HepG2 (cell line): ENCODE results near the gene KIF22. TPM values are rescaled to one million over a fixed set of nuclear protein-coding genes. Genes with fewer than 3 reads are reported as not detected.
A peak's percentile ranks its signal among the peaks of the same experiment; 100 is the strongest.

Source experiments
- AHR ChIP-seq: IDR thresholded peaks from 2 replicates; pipeline ENCODE4 v1.6.1; 2018; ENCODE audit warnings: missing genetic modification reagents, missing compliant biosample characterization
- ARNT ChIP-seq: fragments of 450-650 bp; IDR thresholded peaks from 2 replicates; pipeline ENCODE4 v1.6.1; 2017
- ATF7 ChIP-seq, 2 experiments: fragments of 450-650 bp in 1 of 2; sonication (generic) in 1 of 2; formaldehyde crosslinking in 1 of 2; IDR thresholded peaks; 2 replicates each; pipeline versions ENCODE4 v1.4.0 to v1.6.1; 2016 to 2020; ENCODE audit warnings: antibody characterized with exemption in 1 of 2, mild to moderate bottlenecking in 1 of 2, missing genetic modification reagents in 1 of 2
- GRHL1 ChIP-seq: sonication (generic); formaldehyde crosslinking; conservative IDR thresholded peaks from 2 replicates; pipeline ENCODE4 v1.8.0; 2022; ENCODE audit warnings: missing genetic modification reagents
- ISL2 ChIP-seq: sonication (generic); formaldehyde crosslinking; IDR thresholded peaks from 2 replicates; pipeline ENCODE4 v1.5.0; 2020; ENCODE audit warnings: missing genetic modification reagents
- JUN ChIP-seq: sonication (generic); formaldehyde crosslinking; IDR thresholded peaks from 2 replicates; pipeline ENCODE4 v1.4.0; 2020; ENCODE audit warnings: mild to moderate bottlenecking, missing genetic modification reagents
- KLF9 ChIP-seq: IDR thresholded peaks from 2 replicates; pipeline ENCODE4 v1.6.1; 2016; ENCODE audit warnings: low read depth
- LRRFIP1 ChIP-seq: sonication (generic); formaldehyde crosslinking; conservative IDR thresholded peaks from 2 replicates; pipeline ENCODE4 v1.4.0; 2020; ENCODE audit warnings: missing genetic modification reagents
- MAFK ChIP-seq, 2 experiments: IDR thresholded peaks in 1 of 2; conservative IDR thresholded peaks in 1 of 2; 2 replicates each; pipeline ENCODE4 v1.6.1; 2011; ENCODE audit warnings: improper control_type of control experiment in 2 of 2, low read length in 2 of 2
- MEF2D ChIP-seq: sonication (generic); formaldehyde crosslinking; IDR thresholded peaks from 2 replicates; pipeline ENCODE4 v1.5.1; 2020; ENCODE audit warnings: mild to moderate bottlenecking, missing genetic modification reagents
- MEIS1 ChIP-seq: sonication (generic); formaldehyde crosslinking; IDR thresholded peaks from 2 replicates; pipeline ENCODE4 v1.9.0; 2021; ENCODE audit warnings: mild to moderate bottlenecking, missing genetic modification reagents, moderate library complexity, borderline replicate concordance
- NCOR1 ChIP-seq: fragments of 200-600 bp; sonication (generic); IDR thresholded peaks from 2 replicates; pipeline ENCODE4 v1.7.0; 2017; ENCODE audit warnings: antibody characterized with exemption, low read length, borderline replicate concordance
- RAD51 ChIP-seq: fragments of 450-650 bp; IDR thresholded peaks from 2 replicates; pipeline ENCODE4 v1.6.1; 2016; ENCODE audit warnings: borderline replicate concordance
- RARG ChIP-seq: sonication (generic); formaldehyde crosslinking; IDR thresholded peaks from 2 replicates; pipeline ENCODE4 v1.4.0; 2020; ENCODE audit warnings: low read depth, mild to moderate bottlenecking, missing genetic modification reagents
- RNF2 ChIP-seq: fragments of 450-650 bp; conservative IDR thresholded peaks from 2 replicates; pipeline ENCODE4 v1.6.1; 2016; ENCODE audit warnings: low read depth
- RXRA ChIP-seq: sonication (generic); formaldehyde crosslinking; IDR thresholded peaks from 2 replicates; pipeline ENCODE4 v1.5.1; 2020; ENCODE audit warnings: missing genetic modification reagents
- SP1 ChIP-seq, 2 experiments: fragments of 450-650 bp in 1 of 2; sonication (generic) in 1 of 2; formaldehyde crosslinking in 1 of 2; IDR thresholded peaks; 2 replicates each; pipeline versions ENCODE4 v1.4.0 to v1.6.1; 2016 to 2020; ENCODE audit warnings: missing genetic modification reagents in 1 of 2
- SSRP1 ChIP-seq: IDR thresholded peaks from 2 replicates; pipeline ENCODE4 v1.6.1; 2016; ENCODE audit warnings: control low read depth
- TBX2 ChIP-seq: sonication (generic); formaldehyde crosslinking; IDR thresholded peaks from 2 replicates; pipeline ENCODE4 v1.5.0; 2020; ENCODE audit warnings: missing genetic modification reagents, mild to moderate bottlenecking, borderline replicate concordance
- ZFP37 ChIP-seq: sonication (generic); formaldehyde crosslinking; IDR thresholded peaks from 2 replicates; pipeline ENCODE4 v1.4.0; 2020; ENCODE audit warnings: missing genetic modification reagents, borderline replicate concordance
- ZFY ChIP-seq: sonication (generic); formaldehyde crosslinking; IDR thresholded peaks from 2 replicates; pipeline ENCODE4 v1.4.0; 2020; ENCODE audit warnings: missing genetic modification reagents
- ZNF143 ChIP-seq: sonication (generic); formaldehyde crosslinking; IDR thresholded peaks from 2 replicates; pipeline ENCODE4 v1.4.0; 2020; ENCODE audit warnings: missing genetic modification reagents
- ZNF282 ChIP-seq: fragments of 450-650 bp; IDR thresholded peaks from 2 replicates; pipeline ENCODE4 v1.6.1; 2018; ENCODE audit not compliant: partially characterized antibody
- ZNF503 ChIP-seq: sonication (generic); formaldehyde crosslinking; IDR thresholded peaks from 2 replicates; pipeline ENCODE4 v1.4.0; 2020; ENCODE audit warnings: missing genetic modification reagents
- polyA plus RNA-seq, 8 experiments: library from polyadenylated mRNA; depleted of rRNA in 3 of 8; stranded (reverse) in 7 of 8; unstranded in 1 of 8; fragments of >200 nt; fragmentation: Illumina TruSeq in 4 of 8; extraction: Trizol in 4 of 8; gene quantifications; 2 replicates each; pipeline versions ENCODE4 v1.2.1 to v1.2.3, GENCODE V29; 2011 to 2016; ENCODE audit warnings: low read depth in 4 of 8, missing spikeins in 1 of 8, mixed read lengths in 1 of 8; ENCODE audit not compliant: insufficient read depth in 1 of 8
- total RNA-seq, 5 experiments: library from RNA; depleted of rRNA; stranded (reverse); fragments of >200 nt; fragmentation: Illumina TruSeq; extraction: Trizol; gene quantifications; 2 replicates each; pipeline ENCODE4 v1.2.3, GENCODE V29; 2016; ENCODE audit warnings: low read depth in 1 of 5

KIF22 gene
- total and polyA plus RNA-seq, 2 of the 13 experiments (the other 11 are each of a cell fraction or from before 2014, with no cell fraction given), result 95.8 to 118 TPM

GRCh38 chr16:29820730-29821642, 30.4 kb downstream of the KIF22 start (continued):
- TF ChIP-seq GRHL1 (CRISPR knock-in tag) (no peak), ATF7 (IDR thresholded peaks at IDR 0.05) (no peak), ATF7 (CRISPR knock-in tag; IDR thresholded peaks at IDR 0.05) (peak; percentile 29; the same call in 1 of the 2 replicates), SP1 (IDR thresholded peaks at IDR 0.05) (no peak), SP1 (CRISPR knock-in tag; IDR thresholded peaks at IDR 0.05) (no peak), MAFK (conservative IDR thresholded peaks at IDR 0.05 in 1 of 2, IDR thresholded peaks at IDR 0.05 in 1 of 2; ENCODE audit: low read length in 2 of 2) (no peak), KLF9 (CRISPR knock-in tag) (no peak), TBX2 (CRISPR knock-in tag) (no peak; the same call in 1 of the 2 replicates), LRRFIP1 (no peak), RNF2 (no peak), ZFP37 (CRISPR knock-in tag) (no peak), ZNF143 (no peak), RARG (CRISPR knock-in tag) (no peak), RXRA (no peak), JUN (CRISPR knock-in tag) (no peak), RAD51 (peak; percentile 65), ARNT (no peak), NCOR1 (no peak), ZNF282 (no peak), SSRP1 (0 out of 2 replicates have a peak, but pooled peaks have one; percentile 48), ISL2 (CRISPR knock-in tag) (no peak), MEIS1 (CRISPR knock-in tag) (no peak), MEF2D (CRISPR knock-in tag) (no peak), AHR (CRISPR knock-in tag) (no peak), ZNF503 (CRISPR knock-in tag) (no peak), ZFY (peak; percentile 14; the same call in 1 of the 2 replicates)
